ENCODE results near the gene ZNF692. TPM values are rescaled to one million over a fixed set of nuclear protein-coding genes. Genes with fewer than 3 reads are reported as not detected.

Gene ZNF692
- total and polyA plus RNA-seq, 2 of the 13 experiments (the other 11 are each of a cell fraction or from before 2014, with no cell fraction given): 27.3 to 45.8 TPM

DNA sequence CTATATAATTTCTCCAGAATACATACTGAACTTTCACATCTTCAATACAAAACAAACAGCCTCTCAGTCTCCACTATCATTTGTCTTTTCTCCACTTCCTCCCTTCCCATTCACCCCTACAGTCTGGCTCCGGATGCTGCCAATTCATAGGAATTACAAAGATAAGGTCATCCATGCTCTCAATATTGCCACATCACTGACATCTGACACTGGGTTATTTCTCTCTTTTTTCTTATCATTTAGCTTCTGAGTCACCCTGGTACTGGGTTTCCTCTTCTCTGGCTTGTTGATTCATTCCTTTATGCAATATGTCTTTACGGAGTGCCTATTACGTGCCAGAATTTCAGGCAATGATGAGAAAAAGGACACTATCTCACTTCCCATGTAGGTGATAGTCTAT is 30.0 kb downstream of the ZNF692 start (continued):
- TF ChIP-seq GABPB1 (CRISPR knock-in tag; IDR thresholded peaks at IDR 0.05) (peak; percentile 28; the same call in 1 of the 2 replicates), RAD51 (IDR thresholded peaks at IDR 0.05; ENCODE audit: borderline replicate concordance) (no peak), RBM22 (optimal IDR thresholded peaks at IDR 0.05; ENCODE audit: low read length) (no peak), HDAC2 (CRISPR knock-in tag; IDR thresholded peaks at IDR 0.05) (peak; percentile 34; the same call in 1 of the 2 replicates), MIXL1 (CRISPR knock-in tag; IDR thresholded peaks at IDR 0.05) (peak; percentile 18; the same call in 1 of the 2 replicates), U2AF1 (optimal IDR thresholded peaks at IDR 0.05; ENCODE audit: low read depth, low read length) (no peak), ERF (CRISPR knock-in tag; IDR thresholded peaks at IDR 0.05) (no peak; the same call in 1 of the 2 replicates), FOXM1 (CRISPR knock-in tag; IDR thresholded peaks at IDR 0.05) (no peak), ZNF660 (CRISPR knock-in tag; IDR thresholded peaks at IDR 0.05; ENCODE audit: borderline replicate concordance, low read depth) (no peak), ATF1 (CRISPR knock-in tag; IDR thresholded peaks at IDR 0.05) (peak; percentile 37; the same call in 1 of the 2 replicates), KDM4B (CRISPR knock-in tag; IDR thresholded peaks at IDR 0.05) (no peak), ELF3 (CRISPR knock-in tag; IDR thresholded peaks at IDR 0.05) (peak; percentile 76), PRPF4 (IDR thresholded peaks at IDR 0.05; ENCODE audit: low read depth, low read length, poor library complexity, severe bottlenecking) (no peak), ZSCAN25 (CRISPR knock-in tag; IDR thresholded peaks at IDR 0.05) (peak; percentile 96), ZNF615 (CRISPR knock-in tag; IDR thresholded peaks at IDR 0.05; ENCODE audit: borderline replicate concordance) (no peak)
- TF ChIP-seq, protein P1, sequence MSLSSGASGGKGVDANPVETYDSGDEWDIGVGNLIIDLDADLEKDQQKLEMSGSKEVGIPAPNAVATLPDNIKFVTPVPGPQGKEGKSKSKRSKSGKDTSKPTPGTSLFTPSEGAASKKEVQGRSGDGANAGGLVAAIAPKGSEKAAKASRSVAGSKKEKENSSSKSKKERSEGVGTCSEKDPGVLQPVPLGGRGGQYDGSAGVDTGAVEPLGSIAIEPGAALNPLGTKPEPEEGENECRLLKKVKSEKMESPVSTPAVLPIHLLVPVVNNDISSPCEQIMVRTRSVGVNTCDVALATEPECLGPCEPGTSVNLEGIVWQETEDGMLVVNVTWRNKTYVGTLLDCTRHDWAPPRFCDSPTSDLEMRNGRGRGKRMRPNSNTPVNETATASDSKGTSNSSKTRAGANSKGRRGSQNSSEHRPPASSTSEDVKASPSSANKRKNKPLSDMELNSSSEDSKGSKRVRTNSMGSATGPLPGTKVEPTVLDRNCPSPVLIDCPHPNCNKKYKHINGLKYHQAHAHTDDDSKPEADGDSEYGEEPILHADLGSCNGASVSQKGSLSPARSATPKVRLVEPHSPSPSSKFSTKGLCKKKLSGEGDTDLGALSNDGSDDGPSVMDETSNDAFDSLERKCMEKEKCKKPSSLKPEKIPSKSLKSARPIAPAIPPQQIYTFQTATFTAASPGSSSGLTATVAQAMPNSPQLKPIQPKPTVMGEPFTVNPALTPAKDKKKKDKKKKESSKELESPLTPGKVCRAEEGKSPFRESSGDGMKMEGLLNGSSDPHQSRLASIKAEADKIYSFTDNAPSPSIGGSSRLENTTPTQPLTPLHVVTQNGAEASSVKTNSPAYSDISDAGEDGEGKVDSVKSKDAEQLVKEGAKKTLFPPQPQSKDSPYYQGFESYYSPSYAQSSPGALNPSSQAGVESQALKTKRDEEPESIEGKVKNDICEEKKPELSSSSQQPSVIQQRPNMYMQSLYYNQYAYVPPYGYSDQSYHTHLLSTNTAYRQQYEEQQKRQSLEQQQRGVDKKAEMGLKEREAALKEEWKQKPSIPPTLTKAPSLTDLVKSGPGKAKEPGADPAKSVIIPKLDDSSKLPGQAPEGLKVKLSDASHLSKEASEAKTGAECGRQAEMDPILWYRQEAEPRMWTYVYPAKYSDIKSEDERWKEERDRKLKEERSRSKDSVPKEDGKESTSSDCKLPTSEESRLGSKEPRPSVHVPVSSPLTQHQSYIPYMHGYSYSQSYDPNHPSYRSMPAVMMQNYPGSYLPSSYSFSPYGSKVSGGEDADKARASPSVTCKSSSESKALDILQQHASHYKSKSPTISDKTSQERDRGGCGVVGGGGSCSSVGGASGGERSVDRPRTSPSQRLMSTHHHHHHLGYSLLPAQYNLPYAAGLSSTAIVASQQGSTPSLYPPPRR (CRISPR knock-in tag; IDR thresholded peaks at IDR 0.05; ENCODE audit: borderline replicate concordance): no peak
- TF ChIP-seq, protein P2, sequence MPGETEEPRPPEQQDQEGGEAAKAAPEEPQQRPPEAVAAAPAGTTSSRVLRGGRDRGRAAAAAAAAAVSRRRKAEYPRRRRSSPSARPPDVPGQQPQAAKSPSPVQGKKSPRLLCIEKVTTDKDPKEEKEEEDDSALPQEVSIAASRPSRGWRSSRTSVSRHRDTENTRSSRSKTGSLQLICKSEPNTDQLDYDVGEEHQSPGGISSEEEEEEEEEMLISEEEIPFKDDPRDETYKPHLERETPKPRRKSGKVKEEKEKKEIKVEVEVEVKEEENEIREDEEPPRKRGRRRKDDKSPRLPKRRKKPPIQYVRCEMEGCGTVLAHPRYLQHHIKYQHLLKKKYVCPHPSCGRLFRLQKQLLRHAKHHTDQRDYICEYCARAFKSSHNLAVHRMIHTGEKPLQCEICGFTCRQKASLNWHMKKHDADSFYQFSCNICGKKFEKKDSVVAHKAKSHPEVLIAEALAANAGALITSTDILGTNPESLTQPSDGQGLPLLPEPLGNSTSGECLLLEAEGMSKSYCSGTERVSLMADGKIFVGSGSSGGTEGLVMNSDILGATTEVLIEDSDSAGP (CRISPR knock-in tag; IDR thresholded peaks at IDR 0.05; ENCODE audit: borderline replicate concordance): no peak
- TF ChIP-seq, protein P3, sequence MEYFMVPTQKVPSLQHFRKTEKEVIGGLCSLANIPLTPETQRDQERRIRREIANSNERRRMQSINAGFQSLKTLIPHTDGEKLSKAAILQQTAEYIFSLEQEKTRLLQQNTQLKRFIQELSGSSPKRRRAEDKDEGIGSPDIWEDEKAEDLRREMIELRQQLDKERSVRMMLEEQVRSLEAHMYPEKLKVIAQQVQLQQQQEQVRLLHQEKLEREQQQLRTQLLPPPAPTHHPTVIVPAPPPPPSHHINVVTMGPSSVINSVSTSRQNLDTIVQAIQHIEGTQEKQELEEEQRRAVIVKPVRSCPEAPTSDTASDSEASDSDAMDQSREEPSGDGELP (IDR thresholded peaks at IDR 0.05; ENCODE audit: borderline replicate concordance, low read depth): peak; percentile 19; the same call in 1 of the 2 replicates
- TF ChIP-seq, protein P4, sequence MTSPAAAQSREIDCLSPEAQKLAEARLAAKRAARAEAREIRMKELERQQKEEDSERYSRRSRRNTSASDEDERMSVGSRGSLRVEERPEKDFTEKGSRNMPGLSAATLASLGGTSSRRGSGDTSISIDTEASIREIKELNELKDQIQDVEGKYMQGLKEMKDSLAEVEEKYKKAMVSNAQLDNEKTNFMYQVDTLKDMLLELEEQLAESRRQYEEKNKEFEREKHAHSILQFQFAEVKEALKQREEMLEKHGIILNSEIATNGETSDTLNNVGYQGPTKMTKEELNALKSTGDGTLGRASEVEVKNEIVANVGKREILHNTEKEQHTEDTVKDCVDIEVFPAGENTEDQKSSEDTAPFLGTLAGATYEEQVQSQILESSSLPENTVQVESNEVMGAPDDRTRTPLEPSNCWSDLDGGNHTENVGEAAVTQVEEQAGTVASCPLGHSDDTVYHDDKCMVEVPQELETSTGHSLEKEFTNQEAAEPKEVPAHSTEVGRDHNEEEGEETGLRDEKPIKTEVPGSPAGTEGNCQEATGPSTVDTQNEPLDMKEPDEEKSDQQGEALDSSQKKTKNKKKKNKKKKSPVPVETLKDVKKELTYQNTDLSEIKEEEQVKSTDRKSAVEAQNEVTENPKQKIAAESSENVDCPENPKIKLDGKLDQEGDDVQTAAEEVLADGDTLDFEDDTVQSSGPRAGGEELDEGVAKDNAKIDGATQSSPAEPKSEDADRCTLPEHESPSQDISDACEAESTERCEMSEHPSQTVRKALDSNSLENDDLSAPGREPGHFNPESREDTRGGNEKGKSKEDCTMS (CRISPR knock-in tag; conservative IDR thresholded peaks at IDR 0.05): no peak
- TF ChIP-seq, protein P5, sequence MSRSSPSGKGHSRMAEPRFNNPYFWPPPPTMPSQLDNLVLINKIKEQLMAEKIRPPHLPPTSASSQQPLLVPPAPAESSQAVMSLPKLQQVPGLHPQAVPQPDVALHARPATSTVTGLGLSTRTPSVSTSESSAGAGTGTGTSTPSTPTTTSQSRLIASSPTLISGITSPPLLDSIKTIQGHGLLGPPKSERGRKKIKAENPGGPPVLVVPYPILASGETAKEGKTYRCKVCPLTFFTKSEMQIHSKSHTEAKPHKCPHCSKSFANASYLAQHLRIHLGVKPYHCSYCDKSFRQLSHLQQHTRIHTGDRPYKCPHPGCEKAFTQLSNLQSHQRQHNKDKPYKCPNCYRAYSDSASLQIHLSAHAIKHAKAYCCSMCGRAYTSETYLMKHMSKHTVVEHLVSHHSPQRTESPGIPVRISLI (CRISPR knock-in tag; IDR thresholded peaks at IDR 0.05; ENCODE audit: borderline replicate concordance): peak; percentile 47; the same call in 1 of the 2 replicates

All from HepG2 (cell line).